PFSK-1 (cell line): ENCODE data around the gene AP2A2.

ENCODE experiments used
- FOXP2 ChIP-seq: optimal IDR thresholded peaks from 2 replicates; pipeline ENCODE3; 2011; ENCODE audit warnings: borderline replicate concordance, control low read depth, inconsistent platforms; ENCODE audit not compliant: insufficient read depth; ENCODE audit errors: extremely low read length, extremely low read depth
- POLR2AphosphoS5 ChIP-seq: IDR thresholded peaks from 2 replicates; pipeline ENCODE4 v1.6.1; 2012; ENCODE audit warnings: low read depth, mild to moderate bottlenecking, control low read depth, low read length, moderate library complexity
- REST ChIP-seq, 2 experiments: IDR thresholded peaks; 2 replicates each; pipeline versions ENCODE4 v1.6.1 to v1.8.0; 2011 to 2012; ENCODE audit warnings: low read depth in 2 of 2, low read length in 2 of 2, control low read depth in 1 of 2, inconsistent platforms in 1 of 2, mild to moderate bottlenecking in 1 of 2, moderate library complexity in 1 of 2; ENCODE audit not compliant: insufficient read depth in 1 of 2
- SIN3A ChIP-seq: IDR thresholded peaks from 2 replicates; pipeline ENCODE4 v1.6.1; 2012; ENCODE audit warnings: mild to moderate bottlenecking, low read length, moderate library complexity, borderline replicate concordance; ENCODE audit not compliant: insufficient read depth
- TAF1 ChIP-seq: IDR thresholded peaks from 2 replicates; pipeline ENCODE4 v1.6.1; 2012; ENCODE audit warnings: low read length, control low read depth, borderline replicate concordance; ENCODE audit not compliant: insufficient read depth

AP2A2 gene

GRCh38 chr11:991034-991433 lies 65.4 kb downstream of the AP2A2 start:
- no peak for TF ChIP-seq SIN3A
- TF ChIP-seq POLR2AphosphoS5 = no peak
- no peak for TF ChIP-seq TAF1
- TF ChIP-seq FOXP2 = no peak
- TF ChIP-seq REST (IDR thresholded peaks at IDR 0.05; ENCODE audit: insufficient read depth in 1 of 2, low read depth in 2 of 2, low read length in 2 of 2) = no peak

DNA sequence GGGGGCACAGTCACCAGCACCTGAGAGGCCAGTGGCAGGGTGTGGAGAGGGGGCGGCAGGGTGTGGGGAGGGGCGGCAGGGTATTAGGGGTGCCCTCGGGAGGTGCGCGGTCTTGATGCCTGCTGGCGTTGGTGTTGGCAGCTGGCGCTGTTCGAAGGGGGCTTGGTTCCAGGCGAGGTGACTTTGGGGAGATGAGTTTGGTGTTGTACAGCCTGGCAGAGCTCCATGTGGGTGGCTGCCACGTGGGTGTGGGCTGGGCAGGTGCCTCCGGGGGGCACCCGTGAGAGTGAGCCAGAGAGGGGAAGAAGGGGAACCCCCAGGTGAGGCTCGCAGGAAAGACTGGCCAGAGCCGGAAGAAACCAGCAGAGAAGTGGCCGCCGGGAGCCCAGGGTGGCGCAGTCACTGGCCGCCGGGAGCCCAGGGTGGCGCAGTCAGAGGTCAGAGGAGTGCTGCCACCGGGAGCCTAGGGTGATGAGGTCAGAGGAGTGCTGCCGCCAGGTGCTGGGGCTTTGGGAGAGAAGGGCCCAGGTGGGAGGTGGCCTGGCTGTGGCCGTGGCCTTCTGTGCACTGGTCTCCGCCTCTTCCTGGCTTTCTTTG lies 66.1 kb downstream of the AP2A2 start:
- TF ChIP-seq FOXP2 = no peak
- no peak for TF ChIP-seq REST (IDR thresholded peaks at IDR 0.05; ENCODE audit: insufficient read depth in 1 of 2, low read depth in 2 of 2, low read length in 2 of 2)

- no peak for TF ChIP-seq TAF1
- TF ChIP-seq REST (IDR thresholded peaks at IDR 0.05; ENCODE audit: insufficient read depth in 1 of 2, low read depth in 2 of 2, low read length in 2 of 2) = no peak
- no peak for TF ChIP-seq FOXP2
- TF ChIP-seq SIN3A = no peak
- no peak for TF ChIP-seq POLR2AphosphoS5
These were observed 66.9 kb downstream of the AP2A2 start for GRCh38 chr11:992577-992976.

DNA sequence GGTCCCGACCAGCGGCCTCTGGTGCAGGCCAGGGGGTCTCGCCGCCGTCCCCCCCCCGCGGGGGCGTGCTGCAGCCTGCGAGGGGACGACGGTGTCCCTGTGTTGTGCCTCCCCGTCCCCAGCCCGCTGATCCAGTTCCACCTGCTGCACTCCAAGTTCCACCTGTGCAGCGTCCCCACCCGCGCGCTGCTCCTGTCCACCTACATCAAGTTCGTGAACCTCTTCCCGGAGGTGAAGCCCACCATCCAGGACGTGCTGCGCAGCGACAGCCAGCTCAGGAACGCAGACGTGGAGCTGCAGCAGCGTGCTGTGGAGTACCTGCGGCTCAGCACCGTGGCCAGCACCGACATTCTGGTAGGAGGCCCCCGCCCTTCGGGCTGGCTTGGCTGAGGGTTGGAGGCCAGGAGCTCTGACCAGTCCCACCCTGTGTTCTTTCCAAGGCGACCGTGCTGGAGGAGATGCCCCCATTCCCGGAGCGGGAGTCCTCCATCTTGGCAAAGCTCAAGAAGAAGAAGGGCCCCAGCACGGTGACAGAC lies 68.0 kb downstream of the AP2A2 start:
- no peak for TF ChIP-seq POLR2AphosphoS5
- TF ChIP-seq REST (IDR thresholded peaks at IDR 0.05; ENCODE audit: insufficient read depth in 1 of 2, low read depth in 2 of 2, low read length in 2 of 2) = peak; percentile 17 to 62; a peak in 1 of 4 replicates

DNA sequence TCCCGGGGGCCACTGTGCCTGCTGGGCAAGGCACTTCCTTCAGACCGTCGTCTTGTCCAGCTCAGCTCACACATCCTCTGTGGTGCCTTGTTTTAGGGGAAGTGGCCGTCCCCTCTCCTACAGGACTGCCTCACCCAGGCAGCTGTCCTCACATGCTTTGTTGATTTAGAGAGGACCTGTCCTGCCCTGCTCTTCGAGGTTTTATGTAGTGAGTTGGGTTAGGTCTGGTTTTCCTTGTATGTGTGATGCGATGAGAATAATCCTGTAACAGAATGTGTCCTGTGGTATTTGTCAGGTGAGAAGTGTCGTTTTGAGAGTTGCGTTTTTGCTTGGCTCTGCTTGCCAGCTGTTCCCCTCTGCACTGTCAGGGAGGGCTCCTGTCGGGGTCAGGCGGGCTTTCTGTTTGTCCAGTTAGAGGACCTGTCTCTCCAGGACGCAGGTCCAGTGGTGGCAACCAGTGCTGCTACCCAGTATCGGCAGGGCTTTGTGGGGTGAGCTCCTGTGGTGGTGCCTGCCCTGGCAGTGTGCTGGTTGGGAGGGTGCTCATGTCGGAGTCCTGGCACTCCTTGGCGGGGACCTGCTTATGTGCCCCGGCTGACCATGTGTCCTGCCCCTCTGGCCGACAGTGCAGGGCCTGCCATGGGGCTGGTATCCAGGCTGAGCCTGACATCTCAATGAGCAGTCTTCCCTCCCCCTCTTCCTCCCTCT lies 69.5 kb downstream of the AP2A2 start:
- TF ChIP-seq SIN3A = no peak
